Tibial nerve (tissue), 4 donors: ENCODE measurements around the gene DCXR. TPM values are rescaled to one million over a fixed set of nuclear protein-coding genes. Genes with fewer than 3 reads are reported as not detected.
A peak's percentile ranks its signal among the peaks of the same experiment; 100 is the strongest.

Experiments used
- DNase-seq, 2 donors: peaks; one replicate each; pipeline ENCODE4 v3.0.0-alpha.2; 2019; ENCODE audit warnings: low spot score in 2 of 2
- H3K27ac ChIP-seq, 4 donors: fragments of 200-600 bp; sonication (generic) in 3 of 4; one replicate each; pipeline ENCODE4 v1.5.1; 2017 to 2019; ENCODE audit warnings: mild to moderate bottlenecking in 1 of 4
- H3K27me3 ChIP-seq, 2 donors: fragments of 200-600 bp; sonication (generic) in 1 of 2; one replicate each; pipeline versions ENCODE4 v1.5.1 to v1.6.0; 2017 to 2019
- H3K36me3 ChIP-seq, 3 donors: fragments of 200-600 bp; sonication (generic); one replicate each; pipeline ENCODE4 v1.5.1; 2018 to 2019
- H3K4me1 ChIP-seq, 4 donors: fragments of 200-600 bp; sonication (generic) in 3 of 4; one replicate each; pipeline ENCODE4 v1.5.1; 2017 to 2019
- H3K4me3 ChIP-seq, 4 donors: fragments of 200-600 bp; sonication (generic) in 3 of 4; one replicate each; pipeline ENCODE4 v1.5.1; 2017 to 2019; ENCODE audit warnings: mild to moderate bottlenecking in 1 of 4, moderate library complexity in 1 of 4
- H3K9me3 ChIP-seq, 4 donors: fragments of 200-600 bp; sonication (generic) in 3 of 4; one replicate each; pipeline ENCODE4 v1.5.1; 2017 to 2019
- CTCF ChIP-seq, 5 experiments: fragments of 200-600 bp in 3 of 5; fragments of 450-650 bp in 2 of 5; sonication (generic) in 3 of 5; IDR thresholded peaks; one replicate each; pipeline ENCODE4 v1.5.1; 2016 to 2019; ENCODE audit warnings: antibody characterized with exemption in 5 of 5, mild to moderate bottlenecking in 3 of 5, moderate library complexity in 2 of 5
- EP300 ChIP-seq, 2 donors: sonication (generic); formaldehyde crosslinking; IDR thresholded peaks; one replicate each; pipeline ENCODE4 v1.6.1; 2017; ENCODE audit warnings: antibody characterized with exemption in 2 of 2, mild to moderate bottlenecking in 1 of 2
- POLR2A ChIP-seq, 2 donors: fragments of 450-650 bp; IDR thresholded peaks; one replicate each; pipeline ENCODE4 v1.6.1; 2017; ENCODE audit warnings: antibody characterized with exemption in 2 of 2, mild to moderate bottlenecking in 2 of 2, moderate library complexity in 2 of 2
- WGBS, 2 donors: methylation state at CpG; one replicate each; pipeline ENCODE4 v1.1.5; 2018; 5-methylcytosine and 5-hydroxymethylcytosine counted together
- total RNA-seq, 4 donors: library from RNA; depleted of rRNA; stranded (reverse); fragments of >200 nt; gene quantifications; one replicate each; pipeline ENCODE4 v1.1.0, GENCODE V29; 2016

The DCXR gene
- total RNA-seq, 4 donors from 2014 or later = 236 to 347 (median 269) TPM

- Histone ChIP-seq H3K27me3 (no peaks in the 10 kb centered on the region), H3K4me3 (peak overlapping the region; percentile 66 to 99 (median 82)), H3K4me1 (peaks cover 0 to 56% (median 21%) of the 10 kb centered on the region in 4 donors), H3K9me3 (no peaks in the 10 kb centered on the region), H3K36me3 (peaks cover 0 to 36% (median 0%) of the 10 kb centered on the region in 3 donors), H3K27ac (peak overlapping the region in 3 of 4 donors; percentile 80 to 87 (median 86))
- TF ChIP-seq EP300 (IDR thresholded peaks at IDR 0.05) (no peak), POLR2A (IDR thresholded peaks at IDR 0.05) (no peak), CTCF (IDR thresholded peaks at IDR 0.05) (no peak)
- DNase-seq = no peak
- 2 to 12% methylated on average over 3 to 9 of the region's 10 CpGs for WGBS, 2 donors
These were observed 15.6 kb downstream of the DCXR start for GRCh38 chr17:82021900-82022309.

GRCh38 chr17:82021107-82021899, 16.2 kb downstream of the DCXR start:
- WGBS, 2 donors = 37 to 48% methylated on average over 19 to 23 of the region's 25 CpGs
- H3K36me3 ChIP-seq = peaks cover 0 to 38% (median 0%) of the 10 kb centered on the region in 3 donors
- no peaks in the 10 kb centered on the region for H3K9me3 ChIP-seq
- peak overlapping the region in 3 of 4 donors; percentile 73 to 99 (median 92) for H3K4me3 ChIP-seq
- no peaks in the 10 kb centered on the region for H3K27me3 ChIP-seq
- peak overlapping the region in 2 of 4 donors; percentile 80 to 87 for H3K27ac ChIP-seq
- TF ChIP-seq CTCF (IDR thresholded peaks at IDR 0.05) = peak; percentile 45 to 94 (median 70)
- no peak for TF ChIP-seq EP300 (IDR thresholded peaks at IDR 0.05)
- peak; percentile 62 to 67 for DNase-seq
- peaks cover 0 to 56% (median 21%) of the 10 kb centered on the region in 4 donors for H3K4me1 ChIP-seq

- no peak overlapping the region for H3K4me3 ChIP-seq
- no peak overlapping the region for H3K27ac ChIP-seq
- peaks cover 0 to 39% (median 0%) of the 10 kb centered on the region in 3 donors for H3K36me3 ChIP-seq
- H3K4me1 ChIP-seq = peaks cover 0 to 51% (median 21%) of the 10 kb centered on the region in 4 donors
- WGBS, 2 donors = 69 to 80% methylated on average over 12 to 14 of the region's 14 CpGs
- TF ChIP-seq CTCF (IDR thresholded peaks at IDR 0.05) (no peak), POLR2A (IDR thresholded peaks at IDR 0.05) (no peak), EP300 (IDR thresholded peaks at IDR 0.05) (no peak)
- H3K27me3 ChIP-seq = no peaks in the 10 kb centered on the region
- H3K9me3 ChIP-seq = no peaks in the 10 kb centered on the region
- no peak for DNase-seq
These were observed 16.9 kb downstream of the DCXR start for GRCh38 chr17:82020572-82021106.

- WGBS, 2 donors = 69 to 79% methylated on average over 19 to 34 of the region's 34 CpGs
- no peak for TF ChIP-seq POLR2A (IDR thresholded peaks at IDR 0.05)
- peak; percentile 40 to 71 (median 57) for TF ChIP-seq CTCF (IDR thresholded peaks at IDR 0.05)
These were observed 17.6 kb downstream of the DCXR start for GRCh38 chr17:82019690-82020571.

More at GRCh38 chr17:82019690-82020571, 17.6 kb downstream of the DCXR start:
- Histone ChIP-seq H3K36me3 (peaks cover 0 to 37% (median 0%) of the 10 kb centered on the region in 3 donors), H3K4me1 (peaks cover 0 to 46% (median 21%) of the 10 kb centered on the region in 4 donors), H3K27ac (no peak overlapping the region), H3K4me3 (no peak overlapping the region), H3K27me3 (no peaks in the 10 kb centered on the region), H3K9me3 (no peaks in the 10 kb centered on the region)
- no peak for DNase-seq
